Measurements from ENCODE around the gene ANGPTL2. TPM values are rescaled to one million over a fixed set of nuclear protein-coding genes. Genes with fewer than 3 reads are reported as not detected.

The ANGPTL2 gene
- total RNA-seq, 1 experiment from 2014 or later = 0.20 TPM

GRCh38 chr9:127161081-127161624, 38.7 kb upstream of the ANGPTL2 start:
- no peaks in the 10 kb centered on the region for H3K79me2 ChIP-seq (ENCODE audit: insufficient read depth, low read length)
- intact Hi-C loops (cut with micrococcal nuclease) = no loop called here

More at GRCh38 chr9:127161081-127161624, 38.7 kb upstream of the ANGPTL2 start:
- no peak for DNase-seq (ENCODE audit: low read depth, low spot score)
- Histone ChIP-seq H3K4me3 (replicated peaks in 1 of 2; ENCODE audit: low read depth in 1 of 2, low read length in 2 of 2) (no peak overlapping the region), H3K27ac (ENCODE audit: low read depth, low read length) (no peak overlapping the region), H2AFZ (ENCODE audit: low read depth, low read length, poor library complexity, severe bottlenecking) (no peak overlapping the region), H3K9me2 (ENCODE audit: insufficient read depth) (no peaks in the 10 kb centered on the region), H3K27me3 (ENCODE audit: insufficient read depth, low read length) (no peaks in the 10 kb centered on the region), H4K20me1 (ENCODE audit: insufficient read depth) (no peaks in the 10 kb centered on the region), H3K9ac (ENCODE audit: low read length) (no peak overlapping the region), H3K9me3 (ENCODE audit: control insufficient read depth in 1 of 2, insufficient read depth in 1 of 2, low read depth in 1 of 2, low read length in 2 of 2) (no peaks in the 10 kb centered on the region), H3K4me2 (ENCODE audit: low read length) (no peak overlapping the region), H3K36me3 (ENCODE audit: control insufficient read depth in 1 of 2, insufficient read depth in 2 of 2, low read length in 2 of 2) (no peaks in the 10 kb centered on the region), H3K4me1 (ENCODE audit: control insufficient read depth in 1 of 2, insufficient read depth in 2 of 2, low read length in 2 of 2) (peaks cover 7 to 26% of the 10 kb centered on the region in 2 experiments; a peak in 3 of 4 replicates)
- RAD21 ChIA-PET (ENCODE audit: low non-redundant PET in 1 of 2, low total read pairs in 2 of 2, uncharacterized antibody in 2 of 2, unreplicated experiment in 2 of 2) = no interaction called here
- no peak for ATAC-seq
- CTCF ChIA-PET = no interaction called here
- POLR2A ChIA-PET = no interaction called here
- no TSS peak for BruUV-seq (replicated peaks)
- TF ChIP-seq CTCF (IDR thresholded peaks at IDR 0.05 in 2 of 3, conservative IDR thresholded peaks at IDR 0.05 in 1 of 3; ENCODE audit: borderline replicate concordance in 1 of 3, insufficient read depth in 1 of 3, low read depth in 2 of 3, low read length in 2 of 3) (no peak), ATF3 (IDR thresholded peaks at IDR 0.05) (no peak), ELF1 (IDR thresholded peaks at IDR 0.05; ENCODE audit: borderline replicate concordance, low read depth) (no peak), ZFX (IDR thresholded peaks at IDR 0.05) (no peak), REST (IDR thresholded peaks at IDR 0.05; ENCODE audit: low read depth) (no peak)

Measured in HCT116 (cell line).